Testis (tissue), 3 donors: ENCODE data around the gene INO80. TPM values are rescaled to one million over a fixed set of nuclear protein-coding genes. Genes with fewer than 3 reads are reported as not detected.

Experiments used
- DNase-seq: peaks from one replicate; pipeline ENCODE4 v3.0.0-alpha.2; 2019
- H3K27ac ChIP-seq, 2 donors: fragments of 200-600 bp; sonication (generic); one replicate each; pipeline ENCODE4 v1.5.1; 2019
- H3K27me3 ChIP-seq: fragments of 200-600 bp; sonication (generic); one replicate; pipeline ENCODE4 v1.5.1; 2019
- H3K36me3 ChIP-seq: fragments of 200-600 bp; sonication (generic); one replicate; pipeline ENCODE4 v1.5.1; 2017; ENCODE audit warnings: low read depth; ENCODE audit errors: missing control alignments
- H3K4me1 ChIP-seq: fragments of 200-600 bp; sonication (generic); one replicate; pipeline ENCODE4 v1.5.1; 2019
- H3K4me3 ChIP-seq, 2 donors: fragments of 200-600 bp; sonication (generic); one replicate each; pipeline ENCODE4 v1.5.1; 2017 to 2019
- H3K9me3 ChIP-seq: fragments of 200-600 bp; sonication (generic); one replicate; pipeline ENCODE4 v1.5.1; 2017
- POLR2A ChIP-seq: fragments of 450-650 bp; IDR thresholded peaks from one replicate; pipeline ENCODE4 v1.6.1; 2017; ENCODE audit warnings: antibody characterized with exemption, mild to moderate bottlenecking, moderate library complexity
- WGBS, 2 donors: methylation state at CpG; one replicate each; pipeline ENCODE4 v1.1.5; 2018; 5-methylcytosine and 5-hydroxymethylcytosine counted together
- intact Hi-C: fragments of 100-400 bp; cut with DNase I; formaldehyde crosslinking; loops from one replicate; pipeline ENCODE4 v1.15.1; 2023; ENCODE audit warnings: low total_unique reads
- polyA plus RNA-seq: library from polyadenylated mRNA; stranded (reverse); fragments of 350-450 nt; fragmentation: Illumina TruSeq; extraction: RNeasy Lipid Tissue Mini Kit (QIAGEN cat#74804); gene quantifications from one replicate; pipeline ENCODE4 v1.2.3, GENCODE V29; 2014; ENCODE audit warnings: low read depth, low replicate concordance; ENCODE audit not compliant: insufficient read depth
- total RNA-seq, 2 donors: library from RNA; depleted of rRNA; stranded (reverse); fragments of >200 nt; gene quantifications; one replicate each; pipeline ENCODE4 v1.2.3, GENCODE V29; 2016
- TF ChIP-seq, protein P1 (sequence below), 3 experiments: fragments of 450-650 bp in 2 of 3; fragments of 200-600 bp in 1 of 3; sonication (generic) in 1 of 3; IDR thresholded peaks; one replicate each; pipeline ENCODE4 v1.5.1; 2016 to 2019; ENCODE audit warnings: antibody characterized with exemption in 3 of 3, mild to moderate bottlenecking in 2 of 3, moderate library complexity in 1 of 3

INO80 gene
- total and polyA plus RNA-seq, 3 donors from 2014 or later: 21.2 to 44.2 (median 43.5) TPM

DNA sequence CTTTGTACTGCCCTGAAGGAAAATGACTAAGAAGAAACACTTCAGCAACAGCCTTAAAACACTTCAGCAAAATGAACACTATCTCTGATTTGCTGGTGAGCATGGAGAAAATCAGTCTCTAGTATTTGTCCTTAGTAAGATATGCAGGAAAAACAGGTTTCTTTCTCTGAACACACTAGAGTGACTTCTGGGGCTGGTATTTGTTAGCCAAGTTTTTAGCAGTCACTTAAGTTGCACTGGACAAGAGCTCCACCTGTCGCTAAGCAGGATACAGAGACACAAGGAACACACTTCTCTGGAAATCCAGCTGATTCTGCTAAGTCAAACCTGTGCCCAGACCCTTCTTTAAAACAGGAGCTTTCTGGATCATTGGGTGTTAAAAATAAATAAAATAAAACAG, 97.5 kb downstream of the INO80 start:
- WGBS, 2 donors: 70 to 85% methylated on average over 1 of the region's 1 CpG
- no peak overlapping the region for H3K27ac ChIP-seq
- no peaks in the 10 kb centered on the region for H3K9me3 ChIP-seq
- TF ChIP-seq, protein P1, sequence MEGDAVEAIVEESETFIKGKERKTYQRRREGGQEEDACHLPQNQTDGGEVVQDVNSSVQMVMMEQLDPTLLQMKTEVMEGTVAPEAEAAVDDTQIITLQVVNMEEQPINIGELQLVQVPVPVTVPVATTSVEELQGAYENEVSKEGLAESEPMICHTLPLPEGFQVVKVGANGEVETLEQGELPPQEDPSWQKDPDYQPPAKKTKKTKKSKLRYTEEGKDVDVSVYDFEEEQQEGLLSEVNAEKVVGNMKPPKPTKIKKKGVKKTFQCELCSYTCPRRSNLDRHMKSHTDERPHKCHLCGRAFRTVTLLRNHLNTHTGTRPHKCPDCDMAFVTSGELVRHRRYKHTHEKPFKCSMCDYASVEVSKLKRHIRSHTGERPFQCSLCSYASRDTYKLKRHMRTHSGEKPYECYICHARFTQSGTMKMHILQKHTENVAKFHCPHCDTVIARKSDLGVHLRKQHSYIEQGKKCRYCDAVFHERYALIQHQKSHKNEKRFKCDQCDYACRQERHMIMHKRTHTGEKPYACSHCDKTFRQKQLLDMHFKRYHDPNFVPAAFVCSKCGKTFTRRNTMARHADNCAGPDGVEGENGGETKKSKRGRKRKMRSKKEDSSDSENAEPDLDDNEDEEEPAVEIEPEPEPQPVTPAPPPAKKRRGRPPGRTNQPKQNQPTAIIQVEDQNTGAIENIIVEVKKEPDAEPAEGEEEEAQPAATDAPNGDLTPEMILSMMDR (IDR thresholded peaks at IDR 0.05): no peak
- no peak for TF ChIP-seq POLR2A
- intact Hi-C loops: no loop called here
- H3K4me3 ChIP-seq: no peak overlapping the region
- no peaks in the 10 kb centered on the region for H3K4me1 ChIP-seq
- no peaks in the 10 kb centered on the region for H3K27me3 ChIP-seq
- no peaks in the 10 kb centered on the region for H3K36me3 ChIP-seq
- peak; percentile 27 for DNase-seq

DNA sequence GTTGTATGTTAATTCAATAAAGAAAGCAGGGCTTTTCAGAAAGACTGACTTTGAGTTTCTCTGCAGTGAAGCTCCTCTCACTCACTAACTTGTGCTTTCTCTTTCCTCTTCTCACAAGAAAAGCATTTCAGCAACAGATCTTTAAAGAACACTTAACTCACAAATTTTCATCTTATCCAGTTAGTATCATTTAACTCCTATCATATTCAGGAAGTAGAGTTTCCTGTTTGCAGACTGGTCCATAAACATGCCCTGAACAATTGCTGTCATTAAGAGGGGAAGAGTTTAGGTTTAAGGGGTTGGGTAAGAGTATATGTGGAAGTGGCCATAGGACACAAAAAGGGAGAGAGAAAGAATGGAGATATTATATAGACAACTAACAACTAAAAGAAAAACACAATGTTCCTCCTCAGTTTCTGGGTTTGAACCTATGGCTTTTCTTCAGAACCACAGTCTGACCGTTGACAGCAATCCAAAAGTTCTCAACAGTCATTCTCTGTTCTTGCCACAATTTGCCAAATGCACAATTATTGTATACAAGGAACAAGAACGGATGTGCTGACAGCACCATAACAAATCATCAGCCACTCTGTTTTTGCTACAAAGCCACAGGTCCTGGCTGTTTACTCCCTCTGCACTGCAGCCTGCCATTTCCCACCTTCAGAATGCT, 98.9 kb downstream of the INO80 start:
- no peak for DNase-seq
- H3K27me3 ChIP-seq: no peaks in the 10 kb centered on the region
- H3K9me3 ChIP-seq: no peaks in the 10 kb centered on the region
- no peaks in the 10 kb centered on the region for H3K4me1 ChIP-seq
- intact Hi-C loops: no loop called here
- H3K4me3 ChIP-seq: no peak overlapping the region
- 71% methylated on average over 2 of the region's 2 CpGs for WGBS, 2 donors
- H3K36me3 ChIP-seq: no peaks in the 10 kb centered on the region
- TF ChIP-seq, protein P1 (IDR thresholded peaks at IDR 0.05): no peak
- TF ChIP-seq POLR2A: no peak
- H3K27ac ChIP-seq: no peak overlapping the region

DNA sequence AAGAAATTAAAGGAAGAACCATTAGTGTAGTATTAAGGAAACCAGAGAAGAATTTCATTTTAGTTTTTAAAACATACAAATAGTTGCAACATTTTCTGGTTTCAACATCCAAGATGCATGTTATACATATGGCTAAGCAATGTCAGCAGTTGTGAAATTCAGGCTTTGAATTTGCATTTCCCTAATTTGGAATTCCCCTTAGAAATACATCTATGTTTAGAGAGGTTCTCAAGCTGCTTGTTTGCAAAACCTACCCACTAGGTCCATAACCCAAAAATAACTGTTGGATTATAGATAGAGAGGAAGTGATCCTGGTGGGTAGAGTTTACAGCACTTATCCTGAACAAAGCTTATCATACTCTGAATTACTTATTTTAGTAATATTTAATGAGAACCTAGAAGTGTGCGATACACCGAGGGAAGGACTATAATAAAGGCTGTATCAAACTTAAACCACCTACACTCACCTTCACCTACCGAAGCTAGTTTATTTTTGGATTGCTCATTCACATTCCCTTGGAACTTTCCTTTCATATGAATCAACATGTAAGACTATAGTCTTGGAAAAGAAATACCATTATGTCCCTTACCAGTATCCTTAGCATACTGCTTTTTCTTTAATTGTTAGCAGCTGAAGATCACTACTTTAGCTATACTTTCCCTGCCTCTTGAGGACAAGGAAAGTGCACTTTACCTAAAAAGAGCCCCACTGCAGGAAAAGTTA, 102.2 kb downstream of the INO80 start:
- H3K9me3 ChIP-seq: no peaks in the 10 kb centered on the region
- no peaks in the 10 kb centered on the region for H3K4me1 ChIP-seq
- no peaks in the 10 kb centered on the region for H3K36me3 ChIP-seq
- H3K4me3 ChIP-seq: no peak overlapping the region
- WGBS, 2 donors: 78 to 93% methylated on average over 3 of the region's 3 CpGs
- H3K27ac ChIP-seq: no peak overlapping the region
- intact Hi-C loops: no loop called here
- H3K27me3 ChIP-seq: no peaks in the 10 kb centered on the region
- TF ChIP-seq, protein P1 (IDR thresholded peaks at IDR 0.05): no peak
- TF ChIP-seq POLR2A: no peak
- no peak for DNase-seq

DNA sequence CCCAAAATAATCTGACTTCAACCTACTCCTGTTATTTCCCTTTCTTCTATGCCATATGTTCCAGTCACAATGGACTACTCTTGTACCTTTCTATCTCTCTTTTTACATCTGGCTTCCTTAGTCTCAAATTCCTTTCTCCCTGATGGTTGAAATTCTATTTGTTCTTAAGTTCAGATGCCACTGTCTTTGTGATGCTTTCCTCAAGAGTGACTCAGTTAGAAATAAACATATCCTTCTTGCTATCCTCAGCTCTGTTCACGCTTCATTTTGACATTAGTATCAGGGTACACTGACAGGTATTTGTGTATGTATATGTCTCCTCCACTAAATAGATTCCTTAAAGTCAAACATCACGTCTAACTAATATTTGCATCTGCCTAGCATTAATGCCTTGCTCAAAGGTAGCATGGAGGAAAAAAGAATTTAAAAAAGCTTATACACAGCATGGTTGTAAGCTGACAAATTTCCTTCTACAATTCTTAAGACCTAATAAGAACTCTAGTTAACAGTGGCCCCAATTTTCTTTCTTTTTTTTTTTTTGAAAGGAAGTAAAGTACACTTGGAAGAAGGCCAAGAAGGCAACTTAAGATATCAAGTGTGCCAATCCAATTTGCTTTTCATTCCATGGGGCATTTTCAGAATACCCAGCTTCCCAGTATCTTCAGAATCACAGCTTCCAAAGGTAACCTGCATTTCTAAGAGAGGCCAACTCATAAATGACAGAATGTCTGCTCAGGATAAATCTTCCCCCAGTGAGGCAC, 104.8 kb downstream of the INO80 start:
- intact Hi-C loops: no loop called here
- WGBS, 2 donors: 86 to 97% methylated on average over 2 of the region's 2 CpGs

More for the DNA sequence above, 104.8 kb downstream of the INO80 start:
- Histone ChIP-seq H3K4me3 (no peak overlapping the region), H3K27ac (no peak overlapping the region), H3K9me3 (no peaks in the 10 kb centered on the region), H3K27me3 (no peaks in the 10 kb centered on the region), H3K36me3 (no peaks in the 10 kb centered on the region), H3K4me1 (no peaks in the 10 kb centered on the region)
- no peak for DNase-seq
- no peak for TF ChIP-seq POLR2A
- TF ChIP-seq, protein P1 (IDR thresholded peaks at IDR 0.05): no peak
